GM12878 (cell line): ENCODE results near the gene GPR107. TPM values are rescaled to one million over a fixed set of nuclear protein-coding genes. Genes with fewer than 3 reads are reported as not detected.

ENCODE experiments used
- ATF3 ChIP-seq: IDR thresholded peaks from 2 replicates; pipeline ENCODE4 v1.6.1; 2011; ENCODE audit warnings: low read depth, mild to moderate bottlenecking, low read length, moderate library complexity, borderline replicate concordance; ENCODE audit errors: extremely low read depth
- BACH1 ChIP-seq: fragments of 450-650 bp; IDR thresholded peaks from 2 replicates; pipeline ENCODE4 v1.6.1; 2017; ENCODE audit warnings: mild to moderate bottlenecking, borderline replicate concordance
- CUX1 ChIP-seq: IDR thresholded peaks from 2 replicates; pipeline ENCODE4 v1.6.1; 2012; ENCODE audit warnings: improper control_type of control experiment, low read depth, low read length; ENCODE audit not compliant: insufficient replicate concordance
- FOXM1 ChIP-seq: IDR thresholded peaks from 2 replicates; pipeline ENCODE4 v1.6.1; 2012; ENCODE audit warnings: low read depth, mild to moderate bottlenecking, inconsistent platforms, low read length, moderate library complexity
- HDGF ChIP-seq: fragments of 450-650 bp; IDR thresholded peaks from 2 replicates; pipeline ENCODE4 v1.6.1; 2016; ENCODE audit warnings: antibody characterized with exemption
- IKZF2 ChIP-seq, 2 experiments: fragments of 450-650 bp; IDR thresholded peaks; 2 replicates each; pipeline ENCODE4 v1.6.1; 2017; ENCODE audit warnings: mild to moderate bottlenecking in 2 of 2, moderate library complexity in 2 of 2
- JUND ChIP-seq: IDR thresholded peaks from 2 replicates; pipeline ENCODE4 v1.6.1; 2012; ENCODE audit warnings: low read depth, mild to moderate bottlenecking, low read length, improper control_type of control experiment, moderate library complexity
- MTA2 ChIP-seq: fragments of 450-650 bp; IDR thresholded peaks from 2 replicates; pipeline ENCODE4 v1.6.1; 2016; ENCODE audit warnings: low read depth, mild to moderate bottlenecking, moderate library complexity
- MXI1 ChIP-seq: fragments of 150-350 bp; IDR thresholded peaks from 2 replicates; pipeline ENCODE4 v1.6.1; 2011; ENCODE audit warnings: low read depth, mild to moderate bottlenecking, inconsistent platforms, low read length, improper control_type of control experiment
- NFYA ChIP-seq: IDR thresholded peaks from 2 replicates; pipeline ENCODE4 v1.6.1; 2011; ENCODE audit warnings: low read depth, mild to moderate bottlenecking, low read length, improper control_type of control experiment, borderline replicate concordance
- NR2F1 ChIP-seq: fragments of 450-650 bp; conservative IDR thresholded peaks from 2 replicates; pipeline ENCODE4 v1.6.1; 2017; ENCODE audit warnings: mild to moderate bottlenecking
- PKNOX1 ChIP-seq: fragments of 450-650 bp; IDR thresholded peaks from 2 replicates; pipeline ENCODE4 v1.6.1; 2016; ENCODE audit warnings: mild to moderate bottlenecking
- PML ChIP-seq: IDR thresholded peaks from 2 replicates; pipeline ENCODE4 v1.6.1; 2012; ENCODE audit warnings: low read length, inconsistent platforms
- RAD51 ChIP-seq: fragments of 450-650 bp; IDR thresholded peaks from 2 replicates; pipeline ENCODE4 v1.6.1; 2016; ENCODE audit warnings: moderate library complexity, mild to moderate bottlenecking, inconsistent platforms
- RUNX3 ChIP-seq: IDR thresholded peaks from 2 replicates; pipeline ENCODE4 v1.6.1; 2012; ENCODE audit warnings: low read length, inconsistent platforms
- SIX5 ChIP-seq: IDR thresholded peaks from 2 replicates; pipeline ENCODE4 v1.6.1; 2011; ENCODE audit warnings: mild to moderate bottlenecking, low read depth, low read length, moderate library complexity; ENCODE audit not compliant: severe bottlenecking
- TARDBP ChIP-seq: IDR thresholded peaks from 2 replicates; pipeline ENCODE4 v1.6.1; 2016; ENCODE audit warnings: borderline replicate concordance
- TCF7 ChIP-seq: IDR thresholded peaks from 2 replicates; pipeline ENCODE4 v1.6.1; 2014; ENCODE audit warnings: antibody characterized with exemption, borderline replicate concordance
- ZBED1 ChIP-seq: IDR thresholded peaks from 2 replicates; pipeline ENCODE4 v1.6.1; 2016; ENCODE audit warnings: borderline replicate concordance
- ZBTB40 ChIP-seq: fragments of 450-650 bp; IDR thresholded peaks from 2 replicates; pipeline ENCODE4 v1.6.1; 2016; ENCODE audit warnings: mild to moderate bottlenecking, moderate library complexity, borderline replicate concordance
- ZNF274 ChIP-seq: IDR thresholded peaks from one replicate; pipeline ENCODE4 v1.8.0; 2011; ENCODE audit not compliant: insufficient read length, insufficient read depth
- polyA plus RNA-seq, 11 experiments: library from polyadenylated mRNA; depleted of rRNA in 4 of 11; unstranded in 6 of 11; stranded (reverse) in 5 of 11; fragments of >200 nt; fragmentation: Nextera tagmentation in 4 of 11; fragmentation: Illumina TruSeq in 1 of 11; extraction: Ambion mirVana in 4 of 11; extraction: Trizol in 1 of 11; gene quantifications; 1 replicate in 1 of 11; 2 replicates in 10 of 11; pipeline versions ENCODE4 v1.2.1 to v1.2.3, GENCODE V29; 2011 to 2016; ENCODE audit warnings: inconsistent platforms in 2 of 11, missing spikeins in 2 of 11, low read depth in 1 of 11
- total RNA-seq, 4 experiments: library from RNA; depleted of rRNA in 3 of 4; stranded (reverse); fragments of >200 nt in 3 of 4; fragmentation: Illumina TruSeq in 1 of 4; extraction: Trizol in 1 of 4; gene quantifications; 2 replicates each; pipeline versions ENCODE4 v1.2.1 to v1.2.3, GENCODE V29; 2013 to 2021

GPR107 gene
- total and polyA plus RNA-seq, 10 of the 15 experiments (the other 5 are each of a cell fraction or from before 2014, with no cell fraction given) = 2.7 to 21.4 (median 10.6) TPM

- TF ChIP-seq PKNOX1 = 0 out of 2 replicates have a peak, but pooled peaks have one; percentile 7
- no peak for TF ChIP-seq ATF3
- peak; percentile 88 for TF ChIP-seq RUNX3
- no peak for TF ChIP-seq CUX1
- no peak for TF ChIP-seq HDGF
- TF ChIP-seq ZNF274 = no peak
- TF ChIP-seq RAD51 = no peak
- no peak for TF ChIP-seq JUND
- TF ChIP-seq IKZF2 (IDR thresholded peaks at IDR 0.05) = peak in 1 of 2 experiments; percentile 81; a peak in 3 of 4 replicates
- TF ChIP-seq TARDBP = no peak
- no peak for TF ChIP-seq NFYA
- no peak for TF ChIP-seq ZBED1
- TF ChIP-seq TCF7 = no peak
- TF ChIP-seq SIX5 = no peak
- no peak for TF ChIP-seq NR2F1
- no peak for TF ChIP-seq FOXM1
- no peak for TF ChIP-seq BACH1
- TF ChIP-seq PML = no peak
- peak; percentile 89 for TF ChIP-seq ZBTB40
- TF ChIP-seq MXI1 = no peak
- TF ChIP-seq MTA2 = peak; percentile 27; the same call in 1 of the 2 replicates
Measured at GRCh38 chr9:130072515-130073235, 19.0 kb downstream of the GPR107 start (continued).
